Measurements from ENCODE around the gene CPEB4.

- no peak for TF ChIP-seq CTCF (IDR thresholded peaks at IDR 0.05 in 4 of 5, conservative IDR thresholded peaks at IDR 0.05 in 1 of 5)
- TF ChIP-seq POLR2A (IDR thresholded peaks at IDR 0.05) = no peak
Observed at GRCh38 chr5:173941758-173942401, 53.7 kb downstream of the CPEB4 start.
